GM21526 (cell line): ENCODE results near the gene SERPINB1.

Experiments used
- ATAC-seq: cut with Tn5 transposase; IDR thresholded peaks from one replicate; pipeline ENCODE4 v1.9.1; 2021; ENCODE audit warnings: moderate library complexity; ENCODE audit not compliant: unreplicated experiment, low FRiP score

Gene SERPINB1

GRCh38 chr6:2851727-2852513 lies 10.3 kb upstream of the SERPINB1 start:
- no peak for ATAC-seq

DNA sequence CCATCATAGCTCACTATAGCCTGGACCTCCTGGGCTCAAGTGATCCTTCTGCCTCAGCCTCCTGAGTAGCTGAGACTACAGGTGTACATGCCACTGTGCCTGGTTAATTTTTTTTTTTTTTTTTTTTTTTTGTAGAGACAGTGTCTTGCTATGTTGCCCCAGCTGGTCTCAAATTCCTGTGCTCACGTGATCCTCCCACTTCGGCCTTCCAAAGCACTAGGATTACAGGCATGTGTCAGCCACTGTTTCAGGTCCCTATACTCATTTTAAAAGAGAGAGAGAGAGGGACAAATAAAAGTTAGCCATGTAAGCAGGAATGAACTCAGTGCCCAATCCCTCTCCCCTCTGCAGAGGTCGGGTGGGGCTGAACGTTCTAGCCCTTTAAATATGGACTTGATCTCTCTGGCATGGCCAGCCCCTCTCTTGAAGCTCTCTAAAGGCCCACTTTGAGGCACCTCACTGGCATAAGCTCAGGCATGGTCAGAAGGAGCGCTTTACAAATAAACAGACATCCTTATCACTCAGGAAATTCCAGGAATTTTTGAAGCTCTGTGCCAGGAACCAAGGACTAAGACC lies 9.0 kb upstream of the SERPINB1 start:
- no peak for ATAC-seq

GRCh38 chr6:2848851-2849250 lies 7.2 kb upstream of the SERPINB1 start:
- no peak for ATAC-seq

GRCh38 chr6:2845880-2846208 lies 4.2 kb upstream of the SERPINB1 start:
- no peak for ATAC-seq

DNA sequence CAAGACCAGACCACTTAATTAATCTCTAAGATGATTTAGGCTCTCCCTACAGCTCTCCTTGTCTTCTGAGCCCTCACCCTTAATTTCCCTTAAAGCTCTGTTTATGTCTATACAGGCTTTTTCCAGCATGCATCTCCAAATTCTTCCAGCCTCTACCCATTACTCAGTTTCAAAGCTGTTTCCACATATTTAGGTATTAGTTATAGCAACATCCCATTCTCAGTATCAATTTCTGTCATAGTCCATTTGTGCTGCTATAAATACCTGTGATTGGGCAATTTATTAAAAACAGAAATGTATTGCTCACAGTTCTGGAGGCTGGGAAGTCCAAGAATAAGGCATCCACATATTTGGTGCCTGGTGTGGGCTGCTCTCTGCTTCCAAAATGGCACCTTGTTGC lies 2.3 kb upstream of the SERPINB1 start:
- no peak for ATAC-seq

- no peak for ATAC-seq
Measured at GRCh38 chr6:2843138-2843740, 1.6 kb upstream of the SERPINB1 start.

DNA sequence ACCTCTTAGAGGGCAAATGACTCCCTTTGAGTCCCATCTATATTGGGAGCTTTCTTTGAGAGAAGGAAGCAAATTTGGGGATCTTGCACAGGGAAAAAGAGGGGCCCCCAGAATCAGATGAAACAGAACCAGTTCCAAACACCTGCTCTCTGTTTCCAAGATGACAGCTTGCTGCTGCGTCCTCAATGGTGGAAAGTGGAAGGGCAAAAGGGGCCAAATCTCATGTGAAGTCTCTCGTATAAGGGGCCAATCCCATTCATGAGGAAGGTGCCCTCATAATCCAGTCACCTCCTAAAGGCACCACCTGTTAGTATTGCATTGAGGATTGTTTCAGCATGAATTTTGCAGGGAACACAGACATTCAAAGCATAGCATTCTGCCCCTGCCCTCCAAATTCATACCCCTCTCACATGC lies 483 bp upstream of the SERPINB1 start:
- no peak for ATAC-seq

- ATAC-seq = no peak
Measured at GRCh38 chr6:2840749-2841061, 958 bp downstream of the SERPINB1 start.

DNA sequence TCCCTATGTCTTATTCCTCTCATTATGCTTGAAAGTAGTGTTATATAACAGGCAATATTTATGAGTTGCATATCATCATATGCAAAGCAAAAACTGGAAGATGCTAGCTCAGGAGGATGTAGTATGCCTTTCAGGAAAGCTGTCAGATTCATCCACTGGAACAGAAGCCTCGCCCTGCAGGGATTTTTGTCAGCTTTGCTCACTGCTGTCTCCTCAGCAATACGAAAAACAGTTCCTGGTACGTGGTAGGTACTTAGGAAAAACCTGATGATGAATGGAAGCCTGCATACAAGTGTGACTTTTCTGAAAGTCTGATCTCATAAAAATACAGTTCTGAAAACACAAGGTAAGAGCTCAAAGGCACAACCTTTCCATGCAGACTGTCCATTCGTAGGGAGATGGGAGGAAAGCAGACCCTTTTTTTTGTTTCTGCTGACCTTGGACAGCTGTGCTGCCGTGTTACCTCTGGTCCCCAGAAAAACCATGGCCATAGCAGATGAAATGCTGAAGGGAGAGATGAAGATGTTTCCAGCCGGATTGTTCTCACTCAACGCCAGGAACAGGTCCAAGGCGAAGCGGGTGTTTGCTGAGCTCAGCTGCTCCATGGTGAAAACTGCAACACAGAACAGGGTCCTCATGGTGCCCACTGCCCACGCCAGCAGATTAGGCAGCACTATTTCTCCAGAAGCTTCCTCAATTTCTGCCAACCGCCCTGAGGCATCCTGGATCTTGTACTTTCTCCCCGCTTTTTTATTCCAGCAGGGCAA lies 1.5 kb downstream of the SERPINB1 start:
- no peak for ATAC-seq

- no peak for ATAC-seq
Measured at GRCh38 chr6:2839195-2839981, 2.3 kb downstream of the SERPINB1 start.

- no peak for ATAC-seq
Measured at GRCh38 chr6:2838251-2838650, 3.4 kb downstream of the SERPINB1 start.

GRCh38 chr6:2834262-2834661 lies 7.4 kb downstream of the SERPINB1 start:
- ATAC-seq = no peak

- no peak for ATAC-seq
Measured at GRCh38 chr6:2831392-2831791, 10.3 kb downstream of the SERPINB1 start.

- no peak for ATAC-seq
Measured at GRCh38 chr6:2830183-2830582, 11.5 kb downstream of the SERPINB1 start.

DNA sequence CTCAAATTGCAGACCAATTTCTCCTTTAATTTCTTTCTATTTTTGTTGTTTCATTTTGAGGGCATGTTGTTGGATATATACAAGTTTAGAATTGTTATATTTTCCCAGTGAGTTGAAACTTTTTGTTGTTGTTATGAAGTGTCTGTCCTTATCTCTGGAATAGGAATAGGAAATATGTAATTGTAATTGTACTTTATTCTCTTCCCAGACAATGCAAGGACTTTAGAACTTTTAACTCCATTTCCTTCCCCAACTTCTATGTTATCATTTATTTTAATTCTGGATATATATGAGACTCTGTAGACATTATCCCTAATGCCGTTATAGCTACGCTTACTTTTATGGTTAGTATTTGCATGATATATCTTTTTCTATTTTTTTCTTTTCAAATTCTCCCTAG lies 12.4 kb downstream of the SERPINB1 start:
- no peak for ATAC-seq

GRCh38 chr6:2828629-2829028 lies 13.0 kb downstream of the SERPINB1 start:
- ATAC-seq = no peak

DNA sequence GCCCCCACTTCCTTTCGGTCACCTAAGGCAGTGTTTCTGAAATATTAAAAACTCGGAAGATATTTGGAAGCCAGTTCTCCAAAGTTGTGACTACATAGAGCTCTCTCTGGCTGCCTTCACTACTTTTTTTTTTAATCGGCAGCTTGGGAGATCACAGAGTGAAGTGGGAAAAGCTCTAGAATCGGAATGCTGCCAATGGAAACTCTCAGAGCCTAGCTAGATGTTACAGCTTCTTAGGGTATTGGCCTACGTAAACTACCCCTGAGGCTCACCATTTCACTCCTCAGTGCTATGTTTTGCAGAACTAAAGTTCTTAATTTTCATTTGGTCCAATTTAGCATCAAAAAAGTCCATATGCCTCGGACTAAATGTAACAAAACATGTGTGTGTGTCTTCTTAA lies 14.5 kb downstream of the SERPINB1 start:
- no peak for ATAC-seq

DNA sequence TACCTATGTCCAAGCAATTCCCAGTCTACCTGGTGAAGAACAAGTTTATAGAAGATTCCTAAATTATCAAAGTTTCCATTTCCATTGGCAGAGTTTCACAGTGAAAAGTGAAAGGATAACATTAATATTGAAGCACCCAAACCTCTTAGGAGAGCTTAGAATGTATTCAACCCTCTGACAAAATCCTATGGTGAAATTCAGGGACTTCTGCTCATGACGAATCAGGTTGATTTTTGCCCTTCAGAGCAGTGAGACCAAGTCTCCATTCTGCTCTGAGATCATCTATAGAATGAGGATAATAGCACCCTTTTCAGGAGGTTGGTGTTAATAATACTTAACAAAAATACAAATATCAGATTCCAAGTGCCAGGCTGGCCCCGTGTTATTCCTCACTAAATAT lies 15.5 kb downstream of the SERPINB1 start:
- ATAC-seq = no peak

- no peak for ATAC-seq
Measured at GRCh38 chr6:2823104-2823850, 18.4 kb downstream of the SERPINB1 start.

DNA sequence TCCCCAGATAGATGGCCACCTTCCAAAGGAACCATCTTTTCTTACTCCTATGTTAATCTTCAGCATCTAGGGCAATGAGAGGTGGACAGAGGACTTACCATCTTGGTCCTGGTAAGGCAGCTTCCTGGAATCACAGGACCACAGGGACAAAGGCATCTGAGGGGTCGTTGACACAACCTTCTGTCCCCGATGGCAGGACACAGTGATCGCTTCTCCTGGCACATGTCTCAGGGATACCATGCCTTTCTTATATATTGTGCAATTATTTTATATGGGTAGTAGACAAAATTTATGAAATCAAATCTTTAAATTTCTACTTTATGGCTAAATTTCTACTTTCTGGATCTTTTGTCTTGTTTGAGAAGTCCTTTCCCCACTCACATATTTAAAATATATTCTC lies 20.1 kb downstream of the SERPINB1 start:
- ATAC-seq = no peak
